ENCODE measurements around the gene NCOA7. TPM values are rescaled to one million over a fixed set of nuclear protein-coding genes. Genes with fewer than 3 reads are reported as not detected.

NCOA7 gene
- total RNA-seq, 1 experiment from 2014 or later, result 14.4 TPM

DNA sequence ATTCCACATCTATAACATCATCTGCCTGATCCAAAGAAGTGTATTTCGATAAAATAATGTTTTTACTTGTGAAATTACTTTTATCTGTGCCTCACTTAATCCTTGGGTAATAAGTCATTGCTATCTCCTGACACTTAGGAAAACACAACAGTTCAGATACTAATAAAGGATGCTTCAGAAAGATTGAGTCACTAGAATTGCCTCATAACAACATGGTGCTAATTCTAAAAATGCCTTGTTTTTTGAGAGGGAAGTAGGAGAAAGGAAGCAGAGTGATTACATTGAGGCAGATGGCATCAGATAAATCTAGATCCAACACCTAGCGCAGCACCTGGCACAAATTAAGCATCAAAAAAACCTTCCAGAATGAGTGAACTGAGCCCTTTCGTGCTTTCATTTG, 69.0 kb downstream of the NCOA7 start:
- peaks cover 2% of the 10 kb centered on the region; the same call in 1 of the 2 replicates for H3K4me1 Mint-ChIP-seq
- no peak overlapping the region for H3K27ac Mint-ChIP-seq
- H3K36me3 Mint-ChIP-seq, result no peaks in the 10 kb centered on the region
- POLR2A ChIA-PET, result no interaction called here
- DNase-seq (ENCODE audit: low spot score) (no peak), ATAC-seq (no peak)
- CTCF ChIA-PET, result interaction anchor here (0.6 kb wide), 3 partner anchors 29 to 115 kb away, joined by 3 to 4 read pairs (median 3); no protein-coding TSS in a partner anchor
- TF ChIP-seq, protein P1, sequence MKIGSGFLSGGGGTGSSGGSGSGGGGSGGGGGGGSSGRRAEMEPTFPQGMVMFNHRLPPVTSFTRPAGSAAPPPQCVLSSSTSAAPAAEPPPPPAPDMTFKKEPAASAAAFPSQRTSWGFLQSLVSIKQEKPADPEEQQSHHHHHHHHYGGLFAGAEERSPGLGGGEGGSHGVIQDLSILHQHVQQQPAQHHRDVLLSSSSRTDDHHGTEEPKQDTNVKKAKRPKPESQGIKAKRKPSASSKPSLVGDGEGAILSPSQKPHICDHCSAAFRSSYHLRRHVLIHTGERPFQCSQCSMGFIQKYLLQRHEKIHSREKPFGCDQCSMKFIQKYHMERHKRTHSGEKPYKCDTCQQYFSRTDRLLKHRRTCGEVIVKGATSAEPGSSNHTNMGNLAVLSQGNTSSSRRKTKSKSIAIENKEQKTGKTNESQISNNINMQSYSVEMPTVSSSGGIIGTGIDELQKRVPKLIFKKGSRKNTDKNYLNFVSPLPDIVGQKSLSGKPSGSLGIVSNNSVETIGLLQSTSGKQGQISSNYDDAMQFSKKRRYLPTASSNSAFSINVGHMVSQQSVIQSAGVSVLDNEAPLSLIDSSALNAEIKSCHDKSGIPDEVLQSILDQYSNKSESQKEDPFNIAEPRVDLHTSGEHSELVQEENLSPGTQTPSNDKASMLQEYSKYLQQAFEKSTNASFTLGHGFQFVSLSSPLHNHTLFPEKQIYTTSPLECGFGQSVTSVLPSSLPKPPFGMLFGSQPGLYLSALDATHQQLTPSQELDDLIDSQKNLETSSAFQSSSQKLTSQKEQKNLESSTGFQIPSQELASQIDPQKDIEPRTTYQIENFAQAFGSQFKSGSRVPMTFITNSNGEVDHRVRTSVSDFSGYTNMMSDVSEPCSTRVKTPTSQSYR (CRISPR knock-in tag; IDR thresholded peaks at IDR 0.05), result no peak
- TF ChIP-seq, protein P2, sequence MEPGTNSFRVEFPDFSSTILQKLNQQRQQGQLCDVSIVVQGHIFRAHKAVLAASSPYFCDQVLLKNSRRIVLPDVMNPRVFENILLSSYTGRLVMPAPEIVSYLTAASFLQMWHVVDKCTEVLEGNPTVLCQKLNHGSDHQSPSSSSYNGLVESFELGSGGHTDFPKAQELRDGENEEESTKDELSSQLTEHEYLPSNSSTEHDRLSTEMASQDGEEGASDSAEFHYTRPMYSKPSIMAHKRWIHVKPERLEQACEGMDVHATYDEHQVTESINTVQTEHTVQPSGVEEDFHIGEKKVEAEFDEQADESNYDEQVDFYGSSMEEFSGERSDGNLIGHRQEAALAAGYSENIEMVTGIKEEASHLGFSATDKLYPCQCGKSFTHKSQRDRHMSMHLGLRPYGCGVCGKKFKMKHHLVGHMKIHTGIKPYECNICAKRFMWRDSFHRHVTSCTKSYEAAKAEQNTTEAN (CRISPR knock-in tag; IDR thresholded peaks at IDR 0.05), result no peak
- TF ChIP-seq ZBTB21 (CRISPR knock-in tag; IDR thresholded peaks at IDR 0.05; ENCODE audit: borderline replicate concordance) (no peak), ATF1 (CRISPR knock-in tag; IDR thresholded peaks at IDR 0.05) (no peak)
- H3K4me3 Mint-ChIP-seq, result no peak overlapping the region
- H3K27me3 Mint-ChIP-seq (ENCODE audit: low read depth), result no peaks in the 10 kb centered on the region
- H3K9me3 Mint-ChIP-seq, result no peaks in the 10 kb centered on the region

DNA sequence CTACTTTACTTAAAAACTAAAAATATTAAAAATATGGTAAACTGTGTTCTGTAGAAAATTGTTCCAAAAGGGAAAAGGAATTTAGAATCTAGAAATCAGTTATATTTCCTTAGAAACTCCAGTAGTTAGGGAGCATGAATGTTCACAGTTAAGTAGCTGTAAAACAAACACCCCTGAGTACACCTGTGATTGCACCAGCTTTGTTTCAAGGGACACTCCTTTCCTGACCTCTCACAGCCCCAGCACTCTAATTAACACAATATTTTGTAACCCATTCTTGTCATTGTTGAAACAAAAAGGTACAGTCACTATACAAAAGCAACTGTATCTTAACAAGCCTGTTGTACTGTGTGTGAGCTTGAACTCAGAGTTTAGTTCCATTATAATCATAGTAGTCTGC, 72.3 kb downstream of the NCOA7 start:
- ATAC-seq, result no peak
- TF ChIP-seq ATF1 (CRISPR knock-in tag; IDR thresholded peaks at IDR 0.05) (no peak), ZNF232 (CRISPR knock-in tag; IDR thresholded peaks at IDR 0.05) (no peak), ZNF121 (CRISPR knock-in tag; IDR thresholded peaks at IDR 0.05) (no peak), TCF7 (CRISPR knock-in tag; IDR thresholded peaks at IDR 0.05; ENCODE audit: low read depth) (no peak), ELF4 (CRISPR knock-in tag; IDR thresholded peaks at IDR 0.05; ENCODE audit: low read depth) (no peak), JAZF1 (CRISPR knock-in tag; IDR thresholded peaks at IDR 0.05) (no peak), OVOL2 (CRISPR knock-in tag; IDR thresholded peaks at IDR 0.05; ENCODE audit: borderline replicate concordance) (no peak)
- TF ChIP-seq, protein P3, sequence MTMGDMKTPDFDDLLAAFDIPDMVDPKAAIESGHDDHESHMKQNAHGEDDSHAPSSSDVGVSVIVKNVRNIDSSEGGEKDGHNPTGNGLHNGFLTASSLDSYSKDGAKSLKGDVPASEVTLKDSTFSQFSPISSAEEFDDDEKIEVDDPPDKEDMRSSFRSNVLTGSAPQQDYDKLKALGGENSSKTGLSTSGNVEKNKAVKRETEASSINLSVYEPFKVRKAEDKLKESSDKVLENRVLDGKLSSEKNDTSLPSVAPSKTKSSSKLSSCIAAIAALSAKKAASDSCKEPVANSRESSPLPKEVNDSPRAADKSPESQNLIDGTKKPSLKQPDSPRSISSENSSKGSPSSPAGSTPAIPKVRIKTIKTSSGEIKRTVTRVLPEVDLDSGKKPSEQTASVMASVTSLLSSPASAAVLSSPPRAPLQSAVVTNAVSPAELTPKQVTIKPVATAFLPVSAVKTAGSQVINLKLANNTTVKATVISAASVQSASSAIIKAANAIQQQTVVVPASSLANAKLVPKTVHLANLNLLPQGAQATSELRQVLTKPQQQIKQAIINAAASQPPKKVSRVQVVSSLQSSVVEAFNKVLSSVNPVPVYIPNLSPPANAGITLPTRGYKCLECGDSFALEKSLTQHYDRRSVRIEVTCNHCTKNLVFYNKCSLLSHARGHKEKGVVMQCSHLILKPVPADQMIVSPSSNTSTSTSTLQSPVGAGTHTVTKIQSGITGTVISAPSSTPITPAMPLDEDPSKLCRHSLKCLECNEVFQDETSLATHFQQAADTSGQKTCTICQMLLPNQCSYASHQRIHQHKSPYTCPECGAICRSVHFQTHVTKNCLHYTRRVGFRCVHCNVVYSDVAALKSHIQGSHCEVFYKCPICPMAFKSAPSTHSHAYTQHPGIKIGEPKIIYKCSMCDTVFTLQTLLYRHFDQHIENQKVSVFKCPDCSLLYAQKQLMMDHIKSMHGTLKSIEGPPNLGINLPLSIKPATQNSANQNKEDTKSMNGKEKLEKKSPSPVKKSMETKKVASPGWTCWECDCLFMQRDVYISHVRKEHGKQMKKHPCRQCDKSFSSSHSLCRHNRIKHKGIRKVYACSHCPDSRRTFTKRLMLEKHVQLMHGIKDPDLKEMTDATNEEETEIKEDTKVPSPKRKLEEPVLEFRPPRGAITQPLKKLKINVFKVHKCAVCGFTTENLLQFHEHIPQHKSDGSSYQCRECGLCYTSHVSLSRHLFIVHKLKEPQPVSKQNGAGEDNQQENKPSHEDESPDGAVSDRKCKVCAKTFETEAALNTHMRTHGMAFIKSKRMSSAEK (CRISPR knock-in tag; IDR thresholded peaks at IDR 0.05; ENCODE audit: borderline replicate concordance), result no peak
- no peak for DNase-seq (ENCODE audit: low spot score)
- ChIA-PET POLR2A (no interaction called here), CTCF (interaction anchor here (1.3 kb wide), 1 partner anchor 90 kb away, joined by 3 read pairs; no protein-coding TSS in a partner anchor)
- no peak overlapping the region for H3K4me3 Mint-ChIP-seq
- peaks cover 12% of the 10 kb centered on the region for H3K4me1 Mint-ChIP-seq
- no peaks in the 10 kb centered on the region for H3K9me3 Mint-ChIP-seq
- H3K27me3 Mint-ChIP-seq (ENCODE audit: low read depth), result no peaks in the 10 kb centered on the region
- no peak overlapping the region for H3K27ac Mint-ChIP-seq
- H3K36me3 Mint-ChIP-seq, result no peaks in the 10 kb centered on the region

DNA sequence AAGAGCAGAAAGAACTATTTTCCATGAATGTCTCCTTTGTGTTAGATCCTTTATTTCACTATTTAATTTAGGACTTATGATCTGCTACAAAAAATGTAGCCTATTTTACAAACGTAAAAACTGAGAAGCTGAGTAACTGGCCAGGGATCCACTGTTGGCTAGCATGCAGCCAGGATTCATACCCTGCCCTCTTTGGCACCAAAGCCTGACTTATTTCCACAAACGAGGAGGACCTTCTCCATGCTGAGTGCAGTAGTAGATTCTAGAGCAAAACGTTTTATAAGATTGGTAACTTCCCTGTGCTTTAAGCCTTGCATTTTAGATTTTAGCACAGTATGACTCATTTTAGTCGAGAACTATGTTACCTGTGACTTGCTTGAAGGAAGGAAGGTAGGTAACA, 74.3 kb downstream of the NCOA7 start:
- no peaks in the 10 kb centered on the region for H3K36me3 Mint-ChIP-seq
- H3K27me3 Mint-ChIP-seq (ENCODE audit: low read depth), result no peaks in the 10 kb centered on the region
- H3K9me3 Mint-ChIP-seq, result no peaks in the 10 kb centered on the region
- no peak for ATAC-seq
- peaks cover 16% of the 10 kb centered on the region for H3K4me1 Mint-ChIP-seq
- DNase-seq (ENCODE audit: low spot score), result no peak
- H3K4me3 Mint-ChIP-seq, result no peak overlapping the region
- ChIA-PET POLR2A (no interaction called here), CTCF (no interaction called here)
- no peak overlapping the region for H3K27ac Mint-ChIP-seq
- TF ChIP-seq, protein P4, sequence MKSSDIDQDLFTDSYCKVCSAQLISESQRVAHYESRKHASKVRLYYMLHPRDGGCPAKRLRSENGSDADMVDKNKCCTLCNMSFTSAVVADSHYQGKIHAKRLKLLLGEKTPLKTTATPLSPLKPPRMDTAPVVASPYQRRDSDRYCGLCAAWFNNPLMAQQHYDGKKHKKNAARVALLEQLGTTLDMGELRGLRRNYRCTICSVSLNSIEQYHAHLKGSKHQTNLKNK (CRISPR knock-in tag; IDR thresholded peaks at IDR 0.05), result no peak
- TF ChIP-seq, protein P1 (CRISPR knock-in tag; IDR thresholded peaks at IDR 0.05), result no peak
- TF ChIP-seq, protein P5, sequence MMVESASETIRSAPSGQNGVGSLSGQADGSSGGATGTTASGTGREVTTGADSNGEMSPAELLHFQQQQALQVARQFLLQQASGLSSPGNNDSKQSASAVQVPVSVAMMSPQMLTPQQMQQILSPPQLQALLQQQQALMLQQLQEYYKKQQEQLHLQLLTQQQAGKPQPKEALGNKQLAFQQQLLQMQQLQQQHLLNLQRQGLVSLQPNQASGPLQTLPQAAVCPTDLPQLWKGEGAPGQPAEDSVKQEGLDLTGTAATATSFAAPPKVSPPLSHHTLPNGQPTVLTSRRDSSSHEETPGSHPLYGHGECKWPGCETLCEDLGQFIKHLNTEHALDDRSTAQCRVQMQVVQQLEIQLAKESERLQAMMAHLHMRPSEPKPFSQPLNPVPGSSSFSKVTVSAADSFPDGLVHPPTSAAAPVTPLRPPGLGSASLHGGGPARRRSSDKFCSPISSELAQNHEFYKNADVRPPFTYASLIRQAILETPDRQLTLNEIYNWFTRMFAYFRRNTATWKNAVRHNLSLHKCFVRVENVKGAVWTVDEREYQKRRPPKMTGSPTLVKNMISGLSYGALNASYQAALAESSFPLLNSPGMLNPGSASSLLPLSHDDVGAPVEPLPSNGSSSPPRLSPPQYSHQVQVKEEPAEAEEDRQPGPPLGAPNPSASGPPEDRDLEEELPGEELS (CRISPR knock-in tag; IDR thresholded peaks at IDR 0.05), result no peak
